Measurements from ENCODE around the gene TH.
"Not testable (repeated sequence)": the region's sequence is repeated elsewhere in the genome, so short reads cannot be mapped to it uniquely, and the experiment has no call there.

The TH gene

GRCh38 chr11:2194877-2195755 lies 23.5 kb upstream of the TH start:
- FAIRE-seq, result no peak

DNA sequence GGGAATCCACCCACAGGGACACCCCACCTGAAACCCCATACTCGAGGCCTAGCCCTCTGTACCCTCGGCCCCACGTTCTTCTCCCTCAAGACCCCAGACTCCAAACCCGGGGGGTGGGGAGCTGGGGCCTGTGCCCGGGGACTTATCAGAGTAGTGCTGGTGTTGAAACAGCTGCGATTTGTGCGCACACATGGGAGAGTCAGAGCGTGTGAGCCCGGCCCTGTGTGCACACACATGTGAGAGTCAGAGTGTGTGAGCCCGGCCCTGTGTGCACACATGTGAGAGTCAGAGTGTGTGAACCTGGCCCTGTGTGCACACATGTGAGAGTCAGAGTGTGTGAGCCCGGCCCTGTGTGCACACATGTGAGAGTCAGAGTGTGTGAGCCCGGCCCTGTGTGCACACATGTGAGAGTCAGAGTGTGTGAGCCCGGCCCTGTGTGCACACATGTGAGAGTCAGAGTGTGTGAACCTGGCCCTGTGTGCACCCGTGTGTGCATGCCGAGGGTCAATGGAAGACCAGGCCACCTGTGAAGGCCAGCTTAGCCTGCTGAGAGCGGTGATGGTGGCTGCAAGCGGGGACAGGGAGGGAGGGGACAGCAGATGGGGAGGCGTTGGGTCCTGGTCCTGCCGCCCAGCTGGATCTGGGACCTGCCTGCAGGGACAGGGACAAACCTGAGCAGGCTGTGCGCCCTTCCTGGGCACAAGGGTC lies 22.4 kb upstream of the TH start:
- FAIRE-seq, result not testable (repeated sequence)

DNA sequence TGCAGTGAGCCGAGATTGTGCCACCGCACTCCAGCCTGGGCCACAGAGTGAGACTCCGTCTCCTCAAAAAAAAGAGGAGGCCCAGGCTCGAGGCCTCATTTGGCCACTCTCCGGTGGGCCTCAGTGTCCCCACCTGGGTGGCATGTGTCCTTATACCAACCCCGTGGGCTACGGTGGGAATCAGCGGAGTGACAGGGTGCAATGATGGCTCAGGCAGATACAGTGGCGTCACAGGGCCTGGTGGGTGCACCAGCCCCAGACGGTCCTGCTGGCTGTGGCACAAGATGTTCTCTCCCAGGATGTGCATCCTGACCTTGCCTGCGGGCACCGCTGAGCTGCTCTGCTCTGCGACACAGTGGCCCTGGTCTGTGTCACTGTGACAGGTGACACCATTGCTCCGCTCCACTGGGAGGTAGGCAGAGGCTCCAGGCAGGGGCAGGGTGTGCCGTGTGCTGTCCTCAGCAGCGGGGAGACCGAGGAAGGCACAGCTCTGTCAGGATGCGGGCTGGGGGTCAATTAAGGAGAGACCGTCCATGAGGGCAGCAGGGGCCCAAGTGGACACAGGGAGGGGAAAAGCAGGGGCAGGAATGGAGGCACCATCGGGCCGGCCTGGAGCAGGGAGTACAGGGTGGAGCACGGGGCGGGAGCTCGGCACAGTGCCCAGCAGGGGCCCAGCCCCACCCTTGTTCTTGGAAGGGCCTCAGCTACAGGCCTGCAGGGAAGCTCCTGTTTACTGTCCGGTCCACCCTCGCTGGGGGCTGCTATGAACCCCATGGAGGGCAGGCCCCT lies 21.7 kb upstream of the TH start:
- no peak for FAIRE-seq

- no peak for FAIRE-seq
These were observed 20.8 kb upstream of the TH start for GRCh38 chr11:2192435-2192834.

- no peak for FAIRE-seq
These were observed 20.3 kb upstream of the TH start for GRCh38 chr11:2191883-2192282.

DNA sequence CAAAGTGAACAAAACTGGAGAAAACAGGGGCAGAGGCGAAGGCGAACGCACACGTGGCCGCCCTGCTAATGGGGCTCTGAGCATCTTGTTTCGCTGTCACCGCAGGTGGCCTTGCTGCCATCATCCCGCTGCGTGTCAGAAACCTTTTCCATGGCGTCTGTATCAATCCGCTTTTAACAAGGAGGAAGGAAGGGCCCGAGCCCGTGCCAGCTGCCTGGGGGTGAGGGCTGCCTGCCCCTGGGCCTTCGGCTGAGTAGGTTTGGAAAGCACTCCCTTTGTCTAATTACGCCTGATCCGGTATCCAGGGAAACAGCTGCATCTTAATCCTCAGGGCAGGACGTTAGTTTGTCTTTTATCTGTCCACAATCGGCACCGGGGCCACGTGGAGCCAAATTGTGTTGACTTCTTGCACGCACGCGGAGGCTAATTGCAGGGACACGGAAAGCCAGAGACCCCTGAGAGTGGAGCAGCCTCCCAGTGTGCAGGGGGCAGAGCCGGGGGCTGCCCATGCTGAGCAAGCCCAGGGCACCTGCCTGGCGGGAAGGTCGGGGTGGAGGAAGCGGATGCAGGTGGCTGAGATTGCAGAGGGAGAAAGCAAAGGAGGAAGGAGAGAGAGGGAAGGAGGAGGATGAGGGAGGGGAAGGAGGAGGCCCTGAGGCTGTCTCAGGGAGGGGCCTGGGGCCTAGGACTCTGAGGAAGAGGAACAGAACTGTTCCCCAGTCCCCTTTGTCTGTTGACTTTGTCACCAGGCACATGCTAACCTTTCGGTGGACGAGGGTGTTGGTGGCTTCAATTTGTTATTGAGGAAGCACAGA lies 19.2 kb upstream of the TH start:
- no peak for FAIRE-seq

DNA sequence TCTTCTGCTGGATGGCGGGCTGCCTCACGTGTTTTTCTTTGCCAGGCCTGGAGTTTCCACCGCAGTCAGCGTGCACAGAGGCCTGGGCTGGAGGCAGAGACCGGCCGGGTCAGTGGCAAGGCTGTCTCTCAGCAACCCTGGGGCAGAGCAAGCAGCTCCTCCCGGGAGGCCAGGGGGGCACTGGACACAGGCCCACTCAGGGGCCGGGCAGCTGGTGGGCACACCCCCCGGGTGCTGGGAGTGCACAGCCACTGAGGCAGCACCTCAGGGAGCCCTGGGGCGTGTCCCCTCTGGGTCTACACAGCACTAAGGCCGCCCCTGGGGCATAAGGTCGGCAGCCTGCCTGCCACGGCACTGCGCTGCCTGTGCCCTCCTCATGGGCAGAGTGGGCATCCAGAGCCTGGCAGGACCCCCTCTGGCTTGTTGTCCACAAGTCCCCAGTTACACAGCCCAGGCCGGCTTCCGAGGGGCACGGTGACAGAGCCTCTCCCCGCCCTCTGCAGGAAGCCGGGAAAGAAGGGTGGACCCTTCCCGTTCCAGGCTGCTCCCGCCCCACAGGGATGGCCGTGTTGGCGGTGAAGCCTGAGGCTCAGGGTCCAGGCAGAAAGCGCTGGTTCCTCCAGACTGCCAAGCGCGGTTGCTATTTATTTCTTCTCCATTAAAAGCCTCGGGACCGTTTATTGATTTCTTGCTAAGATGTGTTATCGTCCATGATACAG lies 18.5 kb upstream of the TH start:
- FAIRE-seq, result no peak

GRCh38 chr11:2188745-2189144 lies 17.1 kb upstream of the TH start:
- FAIRE-seq, result no peak

GRCh38 chr11:2187280-2187707 lies 15.7 kb upstream of the TH start:
- no peak for FAIRE-seq

- no peak for FAIRE-seq
These were observed 15.2 kb upstream of the TH start for GRCh38 chr11:2186669-2187279.

- FAIRE-seq, result no peak
These were observed 13.9 kb upstream of the TH start for GRCh38 chr11:2185324-2186085.

GRCh38 chr11:2182692-2183474 lies 11.3 kb upstream of the TH start:
- FAIRE-seq, result no peak

- no peak for FAIRE-seq
These were observed 10.5 kb upstream of the TH start for GRCh38 chr11:2182075-2182474.

DNA sequence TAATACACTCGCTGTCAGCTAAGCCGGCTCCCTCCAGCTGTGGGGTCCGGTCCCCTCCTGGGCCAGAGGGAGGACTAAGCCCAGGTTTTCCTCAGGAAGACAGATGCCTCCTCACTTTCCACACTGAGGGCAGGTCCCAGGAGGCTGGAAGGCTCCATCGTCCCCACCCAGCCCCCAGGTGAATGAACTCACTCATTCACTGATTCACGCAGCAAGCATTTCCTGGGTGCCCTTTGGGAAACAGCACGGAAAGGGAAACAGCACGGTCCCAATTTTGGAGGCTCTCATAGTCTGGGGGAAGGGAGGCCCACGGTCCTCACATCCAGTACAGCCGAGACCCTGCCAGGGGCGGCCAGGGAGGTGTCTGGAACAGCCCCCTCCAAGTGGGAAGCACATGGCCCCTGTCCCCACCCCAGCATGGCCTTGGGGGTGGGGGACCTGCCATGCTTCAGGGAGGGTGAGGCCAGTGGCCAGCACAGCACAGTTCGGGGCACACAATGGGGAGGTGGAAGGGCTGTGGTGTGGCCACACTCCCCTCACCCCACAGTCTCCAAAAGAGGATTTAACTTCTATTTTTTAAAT lies 9.3 kb upstream of the TH start:
- FAIRE-seq, result no peak

- no peak for FAIRE-seq
These were observed 8.7 kb upstream of the TH start for GRCh38 chr11:2180347-2180746.

DNA sequence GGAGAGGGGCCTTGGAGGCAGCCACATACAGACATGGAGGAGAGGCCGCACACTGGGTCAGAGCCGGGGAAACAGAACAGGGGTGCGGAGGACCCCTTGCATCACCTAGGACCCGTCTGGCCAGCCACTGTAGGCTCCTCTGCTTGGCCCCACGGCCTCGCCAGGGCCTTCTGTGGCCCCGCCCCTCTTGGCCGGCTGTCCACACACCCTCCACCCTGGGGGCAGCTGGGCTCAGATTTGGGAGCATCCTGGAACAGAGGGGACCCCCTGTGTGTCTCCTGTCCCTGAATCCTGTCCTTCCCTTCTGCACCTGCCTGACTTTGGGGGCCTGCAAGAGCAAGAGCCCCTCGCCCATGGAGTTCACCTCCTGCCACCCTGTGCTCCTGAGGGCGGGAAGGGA lies 7.9 kb upstream of the TH start:
- FAIRE-seq, result no peak

DNA sequence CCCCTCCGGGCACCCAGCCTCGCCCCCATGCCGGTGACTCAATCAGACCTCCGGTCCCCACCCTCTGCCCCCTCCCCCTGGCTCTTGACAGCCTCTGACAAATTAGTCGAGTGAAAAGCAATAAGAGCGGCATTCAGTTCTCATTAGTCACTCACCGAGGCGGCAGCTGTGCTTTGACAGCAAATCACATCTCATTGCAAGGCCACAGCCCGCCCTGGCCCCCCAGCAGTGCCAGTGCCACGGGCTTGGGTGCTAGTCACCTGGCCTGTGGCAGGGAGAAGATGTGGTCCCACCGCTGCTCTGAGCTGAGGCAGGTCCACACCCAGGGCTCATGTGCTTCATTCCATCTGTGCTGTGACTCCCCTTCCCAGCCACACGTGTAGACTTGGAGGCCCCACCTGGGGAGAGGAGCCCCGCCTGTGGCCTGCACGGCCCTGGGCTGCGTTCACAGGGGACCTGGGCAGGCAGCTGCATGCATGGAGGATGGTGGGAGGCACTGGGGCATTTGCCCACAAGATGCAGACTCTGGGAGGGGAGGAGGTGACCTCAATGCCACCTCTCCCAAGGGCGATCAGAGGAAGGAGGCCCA lies 7.4 kb upstream of the TH start:
- FAIRE-seq, result no peak

DNA sequence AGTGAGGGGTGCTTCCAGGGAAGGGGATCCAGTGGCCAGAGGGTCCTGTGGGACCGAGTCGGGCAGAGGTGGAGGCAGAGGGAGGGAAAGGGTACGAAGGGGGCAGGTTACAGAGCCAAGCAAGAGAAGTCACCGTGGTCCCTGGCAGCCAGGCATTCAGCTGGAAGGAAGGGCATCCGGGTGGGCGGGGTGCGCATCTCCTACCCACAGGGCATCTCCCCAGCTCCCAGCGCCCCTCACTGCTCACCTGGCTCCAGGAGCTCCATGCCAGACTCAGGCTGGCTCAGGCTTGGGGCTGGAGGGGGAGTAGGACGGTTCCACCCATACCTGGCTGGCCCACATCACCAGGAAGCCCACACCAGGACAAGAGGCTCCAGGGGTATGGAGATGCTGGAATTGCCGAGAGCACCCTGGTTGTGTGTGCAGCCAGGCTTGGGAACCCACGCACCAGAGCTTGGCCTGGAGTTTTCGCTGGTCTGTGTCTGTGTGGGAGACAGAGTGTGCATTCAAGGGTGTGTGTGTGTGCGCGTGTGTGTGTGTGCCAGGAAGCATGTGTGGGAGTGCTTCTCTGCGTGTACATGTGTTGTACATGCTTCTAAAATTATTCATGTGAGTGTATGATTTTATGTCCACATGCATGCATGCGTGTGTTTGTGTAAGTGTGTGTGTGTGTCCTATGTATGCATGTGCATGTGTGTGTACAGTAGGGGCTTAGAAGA lies 6.6 kb upstream of the TH start:
- FAIRE-seq, result not testable (repeated sequence)
